Activated CD4-positive, alpha-beta T cell treated with anti-CD3 and anti-CD28 coated beads, Interleukin-2, amount 10 ng/mL, durations not matched to agents 24 days and 14 days (primary cell): ENCODE measurements around the gene TADA2A. TPM values are rescaled to one million over a fixed set of nuclear protein-coding genes. Genes with fewer than 3 reads are reported as not detected.
"Not testable (repeated sequence)": the region's sequence is repeated elsewhere in the genome, so short reads cannot be mapped to it uniquely, and the experiment has no call there.

Source experiments
- DNase-seq: peaks from one replicate; pipeline ENCODE4 v3.0.0; 2022
- H3K27ac Mint-ChIP-seq: one replicate; pipeline ENCODE4 v1.8.0; 2022; ENCODE audit warnings: mild to moderate bottlenecking, mixed read lengths
- H3K27me3 Mint-ChIP-seq: one replicate; pipeline ENCODE4 v1.8.0; 2022; ENCODE audit warnings: mixed read lengths
- H3K36me3 Mint-ChIP-seq: one replicate; pipeline ENCODE4 v1.8.0; 2022; ENCODE audit warnings: low read depth, mild to moderate bottlenecking, mixed read lengths
- H3K4me1 Mint-ChIP-seq: one replicate; pipeline ENCODE4 v1.8.0; 2021; ENCODE audit warnings: mixed read lengths
- H3K4me3 Mint-ChIP-seq: one replicate; pipeline ENCODE4 v1.8.0; 2022; ENCODE audit warnings: mild to moderate bottlenecking, moderate library complexity, mixed read lengths
- H3K9me3 Mint-ChIP-seq: one replicate; pipeline ENCODE4 v1.8.0; 2021; ENCODE audit warnings: mixed read lengths
- intact Hi-C: fragments of 100-400 bp; cut with micrococcal nuclease; formaldehyde crosslinking; loops from one replicate; pipeline ENCODE4 v1.15.1; 2023
- total RNA-seq: library from RNA; stranded (reverse); gene quantifications from 2 replicates; pipeline ENCODE4 v1.2.3, GENCODE V29; 2022

Gene TADA2A
- total RNA-seq, 1 donor from 2014 or later = 46.7 TPM

DNA sequence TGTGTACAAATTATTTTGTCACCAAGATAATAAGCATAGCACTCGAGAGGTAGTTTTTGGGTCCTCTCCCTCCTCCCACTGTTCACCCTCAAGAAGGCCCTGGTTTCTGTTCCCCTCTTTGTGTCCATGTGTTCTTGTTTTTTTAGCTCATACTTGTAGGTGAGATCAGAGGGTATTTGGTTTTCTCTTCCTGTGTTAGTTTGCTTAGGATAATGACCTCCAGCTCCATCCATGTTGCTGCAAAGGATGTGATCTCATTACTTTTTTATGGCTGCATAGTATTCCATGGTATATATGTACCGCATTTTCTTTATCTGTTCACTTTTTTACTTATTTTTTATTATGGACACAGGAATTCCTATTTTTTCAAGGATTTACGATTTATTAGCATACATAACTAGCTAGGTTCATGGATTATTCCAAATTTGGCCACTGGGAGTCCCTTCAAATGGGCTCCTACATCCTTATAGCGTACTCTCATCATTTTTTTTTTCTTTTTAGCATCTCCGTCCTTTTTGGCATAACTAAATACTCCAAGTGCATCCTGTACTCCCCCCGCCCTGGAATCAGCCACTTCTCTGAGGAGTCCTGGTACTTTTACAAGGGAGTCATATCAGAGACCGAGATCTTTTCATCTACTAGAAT is 7.3 kb downstream of the TADA2A start:
- Mint-ChIP-seq H3K27me3 (no peaks in the 10 kb centered on the region), H3K4me3 (no peak overlapping the region), H3K27ac (peak overlapping the region; percentile 48), H3K4me1 (peaks cover 14% of the 10 kb centered on the region), H3K36me3 (peaks cover 52% of the 10 kb centered on the region), H3K9me3 (no peaks in the 10 kb centered on the region)
- intact Hi-C loops = no loop called here
- DNase-seq = no peak

DNA sequence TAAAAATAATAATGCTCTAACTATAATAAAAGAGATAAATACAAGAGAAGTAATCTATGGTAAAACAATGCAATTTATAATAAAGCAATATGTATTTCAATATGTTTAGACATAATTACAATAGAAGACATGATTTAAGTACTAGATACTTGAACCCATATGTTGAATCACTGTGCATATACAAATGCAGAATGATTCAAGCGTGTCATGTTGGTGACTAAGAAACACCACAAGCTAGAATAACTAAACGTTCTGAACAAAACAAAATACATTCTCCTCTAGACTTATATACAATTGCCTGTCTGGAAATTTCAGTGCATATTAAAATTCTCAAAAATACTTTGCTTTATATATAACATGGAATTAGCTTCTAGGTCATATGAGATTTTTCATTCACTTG is 11.2 kb downstream of the TADA2A start:
- H3K4me1 Mint-ChIP-seq = peaks cover 13% of the 10 kb centered on the region
- intact Hi-C loops = no loop called here
- peaks cover 41% of the 10 kb centered on the region for H3K36me3 Mint-ChIP-seq
- no peaks in the 10 kb centered on the region for H3K9me3 Mint-ChIP-seq
- DNase-seq = no peak
- H3K4me3 Mint-ChIP-seq = no peak overlapping the region
- H3K27me3 Mint-ChIP-seq = no peaks in the 10 kb centered on the region
- H3K27ac Mint-ChIP-seq = no peak overlapping the region

DNA sequence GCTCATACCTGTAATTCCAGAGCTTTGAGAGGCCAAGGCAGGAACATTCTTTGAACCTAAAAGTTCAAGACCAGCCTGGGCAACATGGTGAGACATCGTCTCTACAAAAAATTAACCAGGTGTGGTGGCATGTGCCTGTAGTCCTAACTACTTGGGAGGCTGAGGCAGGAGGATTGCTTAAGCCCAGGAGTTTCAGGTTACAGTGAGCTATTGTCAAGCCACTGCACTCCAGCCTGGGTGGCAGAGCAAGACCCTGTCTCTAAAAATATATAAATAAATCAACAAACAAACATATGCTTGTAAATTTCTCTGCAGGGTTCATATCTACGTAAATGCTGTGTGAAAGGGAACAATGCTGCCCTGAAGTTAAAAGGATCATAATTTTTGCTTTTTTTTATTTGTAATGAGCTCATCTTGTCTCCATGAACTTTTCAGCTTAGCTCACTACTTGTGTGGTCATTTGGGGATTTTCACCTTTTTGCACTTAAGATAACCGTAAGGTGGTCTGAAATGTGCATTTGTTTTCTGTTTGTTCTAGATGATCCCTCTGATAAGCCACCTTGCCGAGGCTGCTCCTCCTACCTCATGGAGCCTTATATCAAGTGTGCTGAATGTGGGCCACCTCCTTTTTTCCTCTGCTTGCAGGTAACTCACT is 16.4 kb downstream of the TADA2A start:
- Mint-ChIP-seq H3K27ac (no peak overlapping the region), H3K4me1 (peaks cover 6% of the 10 kb centered on the region), H3K9me3 (no peaks in the 10 kb centered on the region), H3K36me3 (peaks cover 41% of the 10 kb centered on the region), H3K4me3 (no peak overlapping the region), H3K27me3 (no peaks in the 10 kb centered on the region)
- no peak for DNase-seq
- intact Hi-C loops = no loop called here

DNA sequence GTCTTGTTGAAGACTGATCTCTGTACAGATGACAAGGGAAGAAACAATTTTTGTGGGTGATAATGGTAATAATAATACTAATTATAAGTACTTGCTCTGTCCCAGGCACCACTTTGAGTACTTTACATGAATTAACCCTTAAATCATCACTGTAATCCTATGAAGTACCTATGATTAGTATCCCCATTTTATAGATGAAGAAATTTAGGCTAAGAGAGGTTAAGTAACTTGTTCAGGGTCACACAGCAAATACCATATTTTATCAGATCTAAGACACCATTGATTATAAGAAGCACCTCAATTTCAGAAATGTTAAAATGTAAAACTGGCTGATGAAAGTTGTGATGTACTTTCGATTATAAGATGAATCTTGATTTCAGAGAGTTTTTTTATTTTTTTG is 18.6 kb downstream of the TADA2A start:
- H3K4me3 Mint-ChIP-seq = no peak overlapping the region
- peaks cover 40% of the 10 kb centered on the region for H3K36me3 Mint-ChIP-seq
- peaks cover 17% of the 10 kb centered on the region for H3K4me1 Mint-ChIP-seq
- H3K9me3 Mint-ChIP-seq = no peaks in the 10 kb centered on the region
- H3K27me3 Mint-ChIP-seq = no peaks in the 10 kb centered on the region
- no peak for DNase-seq
- intact Hi-C loops = no loop called here
- no peak overlapping the region for H3K27ac Mint-ChIP-seq

DNA sequence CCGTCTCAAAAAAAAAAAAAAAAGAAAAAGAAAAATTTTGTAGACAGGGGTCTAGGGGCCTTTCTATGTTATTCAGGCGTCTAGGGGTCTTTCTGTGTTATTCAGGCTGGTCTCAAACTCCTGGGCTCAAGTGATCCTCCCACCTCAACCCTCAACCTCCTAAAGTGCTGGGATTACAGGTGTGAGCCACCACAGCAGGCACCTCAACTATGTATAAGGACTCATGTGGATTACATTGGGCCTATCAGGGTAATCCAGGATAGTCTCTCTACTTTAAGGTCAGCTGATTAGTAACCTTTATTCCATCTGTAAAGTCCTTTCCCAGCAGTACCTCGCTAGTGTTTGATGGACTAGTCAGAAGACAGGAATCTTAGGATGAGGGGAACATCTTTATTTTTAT is 22.4 kb downstream of the TADA2A start:
- H3K27me3 Mint-ChIP-seq = no peaks in the 10 kb centered on the region
- peaks cover 27% of the 10 kb centered on the region for H3K4me1 Mint-ChIP-seq
- H3K9me3 Mint-ChIP-seq = no peaks in the 10 kb centered on the region
- H3K4me3 Mint-ChIP-seq = no peak overlapping the region
- peaks cover 45% of the 10 kb centered on the region for H3K36me3 Mint-ChIP-seq
- intact Hi-C loops = no loop called here
- DNase-seq = no peak
- peak overlapping the region; percentile 93 for H3K27ac Mint-ChIP-seq

DNA sequence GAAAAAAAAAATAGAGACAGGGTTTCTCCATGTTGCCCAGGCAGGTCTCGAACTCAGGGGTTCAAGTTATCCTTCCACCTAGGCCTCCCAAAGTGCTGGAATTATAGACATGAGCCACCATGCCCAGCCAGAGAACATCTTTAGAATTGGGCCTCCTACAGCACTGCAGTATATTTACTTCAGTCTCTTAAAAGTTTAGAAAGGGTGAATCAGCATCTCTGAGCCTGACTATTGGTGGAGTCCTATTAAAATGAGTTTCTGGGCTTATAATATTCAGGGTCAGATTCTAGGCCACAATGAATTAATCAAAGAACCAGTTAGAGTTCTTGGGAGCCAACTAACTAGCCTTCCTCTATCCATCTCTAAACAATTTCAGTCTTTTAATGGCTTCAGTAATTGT is 22.8 kb downstream of the TADA2A start:
- DNase-seq = no peak
- Mint-ChIP-seq H3K4me1 (peaks cover 27% of the 10 kb centered on the region), H3K36me3 (peaks cover 48% of the 10 kb centered on the region), H3K4me3 (peak overlapping the region; percentile 52), H3K27me3 (no peaks in the 10 kb centered on the region), H3K27ac (peak overlapping the region; percentile 93), H3K9me3 (no peaks in the 10 kb centered on the region)
- intact Hi-C loops = no loop called here

DNA sequence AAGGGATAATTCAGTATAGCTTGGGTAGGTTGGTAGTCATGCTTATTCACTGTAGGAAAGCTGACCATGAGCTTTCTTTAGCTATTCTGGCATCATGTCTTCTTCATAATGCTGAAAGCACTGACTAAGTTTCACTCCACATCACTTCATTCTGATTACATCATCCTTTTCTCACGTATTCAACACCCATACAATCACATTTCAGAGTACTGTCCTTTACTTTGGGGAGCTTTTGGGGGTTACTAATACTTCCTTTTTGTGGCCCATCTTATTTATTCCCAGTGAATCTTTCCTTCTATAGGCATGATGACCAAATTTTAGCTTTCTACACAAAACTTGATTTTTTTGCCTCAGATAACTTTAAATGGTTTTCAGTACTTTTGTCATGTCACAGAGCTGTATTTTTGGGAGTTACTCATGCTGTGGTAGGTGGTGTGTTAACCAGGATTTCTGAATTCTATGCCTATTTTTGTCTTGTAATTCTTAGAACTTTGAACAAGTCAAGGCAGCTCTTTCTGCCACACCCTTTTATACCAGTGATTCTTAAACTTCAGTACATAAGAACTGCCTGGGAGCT is 23.5 kb downstream of the TADA2A start:
- Mint-ChIP-seq H3K27me3 (no peaks in the 10 kb centered on the region), H3K36me3 (peaks cover 43% of the 10 kb centered on the region), H3K27ac (peak overlapping the region; percentile 93), H3K9me3 (no peaks in the 10 kb centered on the region), H3K4me1 (peaks cover 27% of the 10 kb centered on the region), H3K4me3 (peak overlapping the region; percentile 52)
- intact Hi-C loops = loop anchor here (1.0 kb wide), 1 partner anchor 58 kb away; no protein-coding TSS in a partner anchor
- DNase-seq = peak; percentile 59

DNA sequence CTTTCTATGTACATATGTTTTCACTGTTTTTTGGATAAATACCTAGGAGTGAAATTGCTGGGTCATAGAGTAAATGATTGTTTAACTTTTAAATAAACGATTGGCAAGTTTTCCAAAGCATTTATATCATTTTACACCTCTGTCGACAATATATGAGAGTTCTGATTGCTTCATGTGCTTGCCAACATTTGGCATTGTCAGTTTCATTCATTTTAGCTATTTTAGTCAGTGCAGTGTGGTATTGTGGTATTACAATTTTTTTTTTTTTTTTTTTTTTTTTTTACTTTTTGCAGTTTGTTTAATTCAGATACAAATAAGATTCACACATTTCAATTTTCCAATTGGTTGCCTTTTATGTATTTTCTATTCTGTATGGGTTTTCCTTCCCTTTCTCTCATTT is 26.0 kb downstream of the TADA2A start:
- no peak for DNase-seq
- Mint-ChIP-seq H3K27me3 (no peaks in the 10 kb centered on the region), H3K4me1 (peaks cover 29% of the 10 kb centered on the region), H3K27ac (no peak overlapping the region), H3K9me3 (no peaks in the 10 kb centered on the region), H3K36me3 (peaks cover 38% of the 10 kb centered on the region), H3K4me3 (no peak overlapping the region)
- intact Hi-C loops = no loop called here

DNA sequence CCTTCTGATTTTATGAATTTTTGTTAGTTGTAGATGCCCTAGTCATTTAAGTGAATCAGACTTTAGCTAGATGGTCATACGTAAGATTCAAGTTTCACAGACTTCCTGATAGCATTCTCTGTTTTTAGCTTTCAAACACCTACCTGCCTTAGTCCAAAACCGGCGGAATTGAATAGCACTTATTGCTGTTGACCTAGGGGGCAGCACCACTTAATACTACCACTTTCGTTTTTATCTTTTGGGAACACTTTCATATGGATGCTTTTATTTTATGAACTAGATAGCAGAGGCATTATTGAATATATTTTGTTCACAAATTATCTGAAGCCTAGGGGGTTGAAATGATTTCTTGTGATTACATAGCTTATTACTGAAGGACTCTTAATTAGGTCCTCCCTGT is 31.5 kb downstream of the TADA2A start:
- Mint-ChIP-seq H3K4me3 (no peak overlapping the region), H3K36me3 (peaks cover 59% of the 10 kb centered on the region), H3K27ac (no peak overlapping the region), H3K4me1 (peaks cover 11% of the 10 kb centered on the region), H3K27me3 (no peaks in the 10 kb centered on the region), H3K9me3 (no peaks in the 10 kb centered on the region)
- intact Hi-C loops = no loop called here
- DNase-seq = no peak

DNA sequence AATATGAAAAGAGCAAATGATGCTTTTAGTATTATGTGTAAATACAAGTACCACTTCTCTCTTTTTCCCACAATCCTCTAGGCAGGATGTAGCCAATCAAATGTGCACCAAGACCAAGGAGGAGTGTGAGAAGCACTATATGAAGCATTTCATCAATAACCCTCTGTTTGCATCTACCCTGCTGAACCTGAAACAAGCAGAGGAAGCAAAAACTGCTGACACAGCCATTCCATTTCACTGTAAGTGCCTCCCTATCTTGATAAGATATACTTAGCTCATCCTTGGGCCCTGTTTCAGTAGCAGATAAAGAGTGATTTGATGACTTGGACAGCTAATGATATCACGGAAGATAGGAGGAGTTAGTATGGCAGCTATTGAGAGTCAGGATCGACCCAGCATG is 33.7 kb downstream of the TADA2A start:
- no peak overlapping the region for H3K4me3 Mint-ChIP-seq
- no peaks in the 10 kb centered on the region for H3K9me3 Mint-ChIP-seq
- H3K36me3 Mint-ChIP-seq = peaks cover 60% of the 10 kb centered on the region
- peaks cover 11% of the 10 kb centered on the region for H3K4me1 Mint-ChIP-seq
- no peak overlapping the region for H3K27ac Mint-ChIP-seq
- intact Hi-C loops = no loop called here
- H3K27me3 Mint-ChIP-seq = no peaks in the 10 kb centered on the region
- no peak for DNase-seq

DNA sequence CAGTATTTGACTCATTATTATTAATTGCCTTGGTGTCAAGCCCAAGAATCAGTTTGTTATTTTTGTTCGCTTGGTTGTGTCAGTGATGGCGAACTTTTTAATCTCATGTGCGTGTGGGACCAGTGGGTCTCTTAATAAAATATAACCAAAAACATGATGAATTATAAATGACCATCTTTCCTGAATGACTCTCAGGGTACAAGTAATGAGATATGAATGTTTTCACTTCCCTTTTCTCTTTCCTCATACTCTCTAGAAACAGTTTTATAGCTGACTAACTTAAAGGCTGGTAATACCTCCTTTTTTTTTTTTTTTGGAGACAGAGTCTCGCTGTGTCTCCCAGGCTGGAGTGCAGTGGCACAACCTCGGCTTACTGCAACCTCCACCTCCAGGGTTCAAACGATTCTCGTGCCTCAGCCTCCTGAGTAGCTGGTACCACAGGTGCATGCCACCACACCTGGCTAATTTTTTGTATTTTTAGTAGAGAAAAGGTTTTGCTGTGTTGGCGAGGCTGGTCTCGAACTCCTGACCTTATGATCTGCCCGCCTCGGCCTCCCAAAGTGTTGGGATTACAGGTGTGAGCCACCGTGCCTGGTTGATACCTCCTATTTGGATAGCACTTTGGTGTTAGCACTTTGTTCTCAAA is 34.8 kb downstream of the TADA2A start:
- peaks cover 11% of the 10 kb centered on the region for H3K4me1 Mint-ChIP-seq
- H3K27me3 Mint-ChIP-seq, DNase-seq, H3K27ac Mint-ChIP-seq, intact Hi-C loops, H3K9me3 Mint-ChIP-seq, H3K4me3 Mint-ChIP-seq: not testable (repeated sequence)
- peaks cover 56% of the 10 kb centered on the region for H3K36me3 Mint-ChIP-seq

DNA sequence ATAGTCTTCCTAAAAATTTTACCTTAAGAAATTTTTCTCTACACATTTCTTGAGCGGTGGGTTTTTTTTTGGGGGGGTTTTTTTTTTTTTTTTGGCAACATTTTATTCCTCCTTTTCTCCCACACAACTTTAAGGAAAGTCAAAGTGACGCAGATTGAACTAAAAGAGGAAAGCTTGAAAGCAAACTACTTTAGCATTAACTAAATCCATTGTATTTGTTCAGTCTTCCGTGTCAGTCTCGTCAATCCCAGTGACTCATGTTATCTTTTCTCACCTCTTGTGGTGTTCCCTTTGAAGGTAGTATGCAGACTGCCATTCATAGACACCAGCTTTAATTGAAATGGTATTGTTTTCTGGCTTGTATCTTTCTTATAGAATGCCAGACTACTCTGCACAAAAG is 39.3 kb downstream of the TADA2A start:
- H3K36me3 Mint-ChIP-seq = peaks cover 47% of the 10 kb centered on the region
- no peak overlapping the region for H3K27ac Mint-ChIP-seq
- intact Hi-C loops = no loop called here
- H3K4me3 Mint-ChIP-seq = no peak overlapping the region
- H3K27me3 Mint-ChIP-seq = no peaks in the 10 kb centered on the region
- H3K9me3 Mint-ChIP-seq = no peaks in the 10 kb centered on the region
- H3K4me1 Mint-ChIP-seq = peaks cover 3% of the 10 kb centered on the region
- DNase-seq = no peak

DNA sequence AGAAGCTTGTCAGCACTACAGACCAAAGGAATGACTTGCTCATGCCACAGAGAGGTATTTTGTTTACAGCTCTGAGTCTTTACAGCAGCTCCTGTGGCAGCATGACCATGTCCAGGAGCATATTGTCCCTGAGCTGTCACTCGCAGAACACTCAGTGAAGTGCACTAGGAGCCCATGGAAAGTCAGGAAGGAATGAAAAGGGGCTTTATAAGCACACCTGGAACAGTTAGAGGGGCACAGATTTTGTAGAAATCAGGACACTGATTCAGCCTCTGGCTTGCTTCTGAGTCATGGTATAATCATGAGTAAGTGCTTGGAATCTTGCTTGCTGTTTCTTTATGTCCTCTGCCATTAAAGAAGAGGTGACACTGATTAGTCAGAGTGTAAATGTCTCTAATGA is 41.0 kb downstream of the TADA2A start:
- intact Hi-C loops = no loop called here
- Mint-ChIP-seq H3K9me3 (no peaks in the 10 kb centered on the region), H3K27me3 (no peaks in the 10 kb centered on the region), H3K27ac (no peak overlapping the region), H3K4me1 (peaks cover 3% of the 10 kb centered on the region), H3K4me3 (no peak overlapping the region), H3K36me3 (peaks cover 41% of the 10 kb centered on the region)
- no peak for DNase-seq

DNA sequence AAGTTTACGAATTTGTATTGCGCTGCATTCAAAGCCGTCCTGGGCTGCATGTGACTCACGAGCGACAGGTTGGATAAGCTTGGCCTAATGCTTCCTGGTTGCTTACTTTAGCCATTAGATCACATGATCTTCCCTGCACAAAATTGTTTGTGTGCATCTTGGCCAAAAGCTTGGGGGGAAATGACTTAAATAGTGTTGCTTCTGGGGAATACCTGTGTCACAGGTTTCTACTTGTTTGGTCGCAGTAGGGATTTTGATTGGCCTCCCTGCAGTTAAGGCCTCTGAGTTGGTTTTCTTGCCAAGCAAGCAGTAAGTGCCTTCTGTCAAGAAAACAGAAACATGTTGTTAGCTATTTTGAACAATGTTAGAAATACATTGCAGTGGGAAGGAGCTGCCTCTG is 43.4 kb downstream of the TADA2A start:
- peaks cover 3% of the 10 kb centered on the region for H3K4me1 Mint-ChIP-seq
- H3K36me3 Mint-ChIP-seq = peaks cover 35% of the 10 kb centered on the region
- H3K27ac Mint-ChIP-seq = no peak overlapping the region
- no peaks in the 10 kb centered on the region for H3K9me3 Mint-ChIP-seq
- H3K27me3 Mint-ChIP-seq = no peaks in the 10 kb centered on the region
- no peak for DNase-seq
- intact Hi-C loops = no loop called here
- no peak overlapping the region for H3K4me3 Mint-ChIP-seq
